ENCODE measurements around the gene GDI2.

Gene GDI2

DNA sequence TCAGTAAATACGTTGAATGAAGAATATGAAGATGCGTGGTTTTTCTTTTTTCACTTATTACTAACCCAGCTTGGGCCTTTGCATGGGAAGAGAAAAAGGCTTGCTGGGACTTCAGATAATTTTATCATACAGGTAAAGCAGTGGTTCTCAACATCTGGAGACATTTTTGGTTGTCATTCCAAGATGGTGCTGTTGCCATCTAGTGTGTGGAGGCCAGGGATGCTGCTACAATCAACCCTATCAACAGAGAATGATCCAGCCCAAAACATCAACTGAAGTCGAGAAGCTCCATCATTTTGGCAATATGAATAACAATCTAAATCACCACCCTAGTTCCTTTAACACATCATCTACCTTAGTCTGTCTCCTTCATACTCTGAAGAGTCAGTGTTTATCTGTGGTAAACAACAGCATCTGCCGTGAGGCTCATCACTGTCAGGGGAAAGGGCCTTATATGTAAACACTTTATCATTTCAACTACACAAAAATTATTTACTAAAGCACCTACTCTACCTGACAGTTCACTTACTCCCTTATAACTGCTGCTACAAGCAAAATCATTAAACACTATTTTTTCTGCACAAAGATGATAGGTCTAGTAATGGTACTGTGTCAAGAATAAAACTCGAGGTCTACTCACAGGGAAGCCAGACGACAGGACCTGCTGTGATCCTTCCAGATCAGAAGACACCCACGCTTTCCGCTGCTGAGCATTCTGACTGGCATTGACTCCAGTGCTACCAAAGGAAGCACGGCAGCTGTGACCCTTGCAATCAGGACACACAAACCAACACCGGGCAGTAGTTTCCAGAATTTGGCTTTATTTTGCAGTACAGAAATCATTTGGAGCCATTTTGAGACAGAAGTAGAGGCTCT, 48.6 kb downstream of the GDI2 start:
- TF ChIP-seq, protein P1, sequence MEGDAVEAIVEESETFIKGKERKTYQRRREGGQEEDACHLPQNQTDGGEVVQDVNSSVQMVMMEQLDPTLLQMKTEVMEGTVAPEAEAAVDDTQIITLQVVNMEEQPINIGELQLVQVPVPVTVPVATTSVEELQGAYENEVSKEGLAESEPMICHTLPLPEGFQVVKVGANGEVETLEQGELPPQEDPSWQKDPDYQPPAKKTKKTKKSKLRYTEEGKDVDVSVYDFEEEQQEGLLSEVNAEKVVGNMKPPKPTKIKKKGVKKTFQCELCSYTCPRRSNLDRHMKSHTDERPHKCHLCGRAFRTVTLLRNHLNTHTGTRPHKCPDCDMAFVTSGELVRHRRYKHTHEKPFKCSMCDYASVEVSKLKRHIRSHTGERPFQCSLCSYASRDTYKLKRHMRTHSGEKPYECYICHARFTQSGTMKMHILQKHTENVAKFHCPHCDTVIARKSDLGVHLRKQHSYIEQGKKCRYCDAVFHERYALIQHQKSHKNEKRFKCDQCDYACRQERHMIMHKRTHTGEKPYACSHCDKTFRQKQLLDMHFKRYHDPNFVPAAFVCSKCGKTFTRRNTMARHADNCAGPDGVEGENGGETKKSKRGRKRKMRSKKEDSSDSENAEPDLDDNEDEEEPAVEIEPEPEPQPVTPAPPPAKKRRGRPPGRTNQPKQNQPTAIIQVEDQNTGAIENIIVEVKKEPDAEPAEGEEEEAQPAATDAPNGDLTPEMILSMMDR (IDR thresholded peaks at IDR 0.05; ENCODE audit: low read depth, low read length) = no peak
- H3K4me3 ChIP-seq (ENCODE audit: low read depth, low read length) = no peak overlapping the region

DNA sequence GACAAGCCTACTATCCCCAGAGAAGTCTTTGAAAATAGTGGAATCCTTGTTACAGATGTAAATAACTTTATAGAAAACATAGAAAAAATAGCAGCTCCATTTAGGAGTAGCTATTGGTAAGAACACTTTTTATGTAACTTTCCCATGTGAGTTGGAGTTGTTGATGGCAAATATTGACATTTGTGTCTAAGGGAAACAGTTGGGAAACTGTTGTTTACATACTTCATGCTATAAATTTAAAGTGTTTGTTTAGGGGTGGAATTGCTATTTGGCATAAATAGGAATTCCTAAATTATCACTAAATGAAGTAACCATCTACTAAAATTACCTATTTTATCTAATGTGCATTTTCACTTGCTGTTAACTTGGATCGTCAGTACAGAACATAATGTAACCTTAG, 50.7 kb downstream of the GDI2 start:
- TF ChIP-seq, protein P1 (IDR thresholded peaks at IDR 0.05; ENCODE audit: low read depth, low read length) = no peak
- no peak overlapping the region for H3K4me3 ChIP-seq (ENCODE audit: low read depth, low read length)

DNA sequence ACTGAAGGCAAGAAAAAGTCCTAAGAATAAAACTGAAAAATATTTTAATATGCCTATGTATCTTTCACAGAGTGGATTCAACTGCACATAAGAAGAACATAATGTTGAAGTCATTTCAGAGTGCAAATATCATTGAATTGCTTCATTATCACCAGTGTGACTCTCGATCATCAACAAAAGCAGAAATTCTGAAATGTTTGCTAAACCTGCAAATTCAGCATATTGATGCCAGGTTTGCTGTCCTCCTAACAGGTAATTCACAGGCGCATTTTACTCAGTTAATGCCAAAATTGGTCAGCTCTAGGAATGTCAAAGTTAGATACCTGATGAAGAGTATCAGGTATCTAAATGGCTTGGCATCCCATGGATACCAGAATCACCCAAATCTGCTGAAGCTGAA, 52.0 kb downstream of the GDI2 start:
- TF ChIP-seq, protein P1 (IDR thresholded peaks at IDR 0.05; ENCODE audit: low read depth, low read length) = no peak
- H3K4me3 ChIP-seq (ENCODE audit: low read depth, low read length) = no peak overlapping the region

DNA sequence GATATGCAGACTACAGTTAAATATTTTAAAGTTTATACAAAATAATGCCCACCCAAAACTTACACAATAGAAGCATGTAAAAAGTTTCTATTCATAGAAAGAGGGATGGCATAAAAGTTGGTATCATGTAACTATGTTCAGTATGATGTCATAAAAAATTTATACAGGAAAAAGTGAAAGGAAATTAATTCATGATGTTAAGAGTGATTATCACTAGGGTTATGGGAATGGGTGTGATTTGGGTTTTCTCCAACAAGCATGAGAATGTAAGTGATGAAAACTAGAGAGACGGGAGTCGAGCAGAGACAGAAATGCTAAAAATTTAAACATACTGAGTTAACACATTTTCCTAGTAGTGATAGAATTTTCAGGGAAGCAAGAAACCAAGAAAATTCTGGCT, 52.7 kb downstream of the GDI2 start:
- TF ChIP-seq, protein P1 (IDR thresholded peaks at IDR 0.05; ENCODE audit: low read depth, low read length) = no peak

DNA sequence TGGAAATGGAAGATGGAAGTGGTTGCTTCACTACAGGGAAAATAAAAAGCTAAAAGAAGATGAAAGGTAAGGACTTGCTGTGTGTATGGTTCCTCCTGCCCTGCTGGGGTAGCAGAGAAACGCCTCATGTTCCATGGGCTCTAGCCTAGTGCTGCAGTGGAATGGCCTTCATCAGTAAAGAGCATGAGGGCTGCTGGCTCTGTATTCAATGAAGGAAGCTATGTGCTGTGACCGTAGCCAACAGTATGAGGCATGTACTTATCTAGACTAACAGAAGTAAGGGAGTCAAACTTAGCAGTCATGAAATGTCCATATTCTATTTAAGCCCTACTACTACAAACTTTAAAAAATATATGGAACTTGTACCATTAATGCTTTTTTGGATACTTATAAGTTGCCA, 54.3 kb downstream of the GDI2 start:
- TF ChIP-seq, protein P1 (IDR thresholded peaks at IDR 0.05; ENCODE audit: low read depth, low read length) = no peak
- H3K4me3 ChIP-seq (ENCODE audit: low read depth, low read length) = no peak overlapping the region

More for the DNA sequence above, 52.7 kb downstream of the GDI2 start:
- no peak overlapping the region for H3K4me3 ChIP-seq (ENCODE audit: low read depth, low read length)

DNA sequence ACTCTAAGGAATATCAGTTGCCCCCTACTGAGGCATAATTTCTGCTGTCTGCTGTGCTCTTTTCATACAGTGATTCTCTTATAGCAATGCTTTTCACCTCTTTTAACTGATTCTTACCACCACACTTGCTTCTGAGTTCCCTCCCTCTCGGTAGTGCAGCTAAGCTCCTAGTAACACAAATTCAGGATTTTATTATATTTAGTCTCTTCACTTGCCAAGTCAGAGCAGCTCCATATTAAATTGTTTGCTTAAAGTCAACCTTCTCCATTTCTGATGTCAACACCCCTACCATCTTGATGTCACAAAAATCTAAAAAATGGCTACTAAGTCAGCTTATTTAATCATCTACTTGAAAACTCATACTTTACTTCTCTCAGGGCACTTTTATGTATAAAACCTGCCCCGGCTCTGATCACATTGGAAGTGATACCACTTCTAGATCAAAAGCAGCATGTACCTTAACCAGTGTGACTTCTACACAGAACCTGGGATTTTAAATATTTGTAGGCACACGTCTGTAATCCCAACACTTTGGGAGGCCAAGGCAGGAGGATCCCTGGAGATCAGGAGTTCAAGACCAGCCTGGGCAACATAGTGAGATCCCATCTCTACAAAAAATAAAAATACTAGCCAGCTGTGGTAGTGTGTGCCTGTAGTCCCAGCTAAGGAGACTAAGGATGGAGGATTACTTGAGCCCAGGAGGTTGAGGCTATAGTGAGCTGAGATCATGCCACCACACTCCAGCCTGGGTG, 55.3 kb downstream of the GDI2 start:
- TF ChIP-seq, protein P1 (IDR thresholded peaks at IDR 0.05; ENCODE audit: low read depth, low read length) = no peak

More for the DNA sequence above, 55.3 kb downstream of the GDI2 start:
- H3K4me3 ChIP-seq (ENCODE audit: low read depth, low read length) = no peak overlapping the region

Measured in WI38 (cell line).